Ramos (cell line): ENCODE results near the gene RPF1.

Source experiments
- in situ Hi-C: fragments of 300-500 bp; cut with MboI; formaldehyde crosslinking; loops from one replicate; pipeline ENCODE4 v1.14.3; 2022; ENCODE audit warnings: low sequenced_read_pairs; ENCODE audit not compliant: unreplicated experiment

RPF1 gene

GRCh38 chr1:84478876-84479868 is at the start of gene RPF1:
Gene RPF1 (plus strand): TSS chr1:84479266. CDS start chr1:84479282, 16 bp downstream.
- in situ Hi-C loops, result no loop called here

- in situ Hi-C loops, result loop anchor here (5.0 to 10.0 kb wide), 3 partner anchors 283 to 526 kb away; no protein-coding TSS in a partner anchor
These were observed 48.5 kb upstream of the RPF1 start for GRCh38 chr1:84430546-84430945.

GRCh38 chr1:84433258-84434080 is 45.6 kb upstream of the RPF1 start:
- in situ Hi-C loops, result loop anchor here (5.0 to 10.0 kb wide), 3 partner anchors 286 to 529 kb away; no protein-coding TSS in a partner anchor

- in situ Hi-C loops, result loop anchor here (5.0 to 10.0 kb wide), 3 partner anchors 287 to 529 kb away; no protein-coding TSS in a partner anchor
These were observed 44.8 kb upstream of the RPF1 start for GRCh38 chr1:84434081-84434769.

- in situ Hi-C loops, result loop anchor here (5.0 to 10.0 kb wide), 3 partner anchors 288 to 530 kb away; no protein-coding TSS in a partner anchor
These were observed 44.1 kb upstream of the RPF1 start for GRCh38 chr1:84434801-84435549.

- in situ Hi-C loops, result loop anchor here (10.0 kb wide), 2 partner anchors 318 to 532 kb away; no protein-coding TSS in a partner anchor
These were observed 42.0 kb upstream of the RPF1 start for GRCh38 chr1:84436876-84437655.

- in situ Hi-C loops, result loop anchor here (10.0 kb wide), 1 partner anchor 183 kb away; no protein-coding TSS in a partner anchor
These were observed 36.8 kb upstream of the RPF1 start for GRCh38 chr1:84442256-84442655.

GRCh38 chr1:84442747-84443646 is 36.1 kb upstream of the RPF1 start:
- in situ Hi-C loops, result loop anchor here (10.0 kb wide), 1 partner anchor 182 kb away; no protein-coding TSS in a partner anchor

GRCh38 chr1:84448704-84449103 is 30.4 kb upstream of the RPF1 start:
- in situ Hi-C loops, result loop anchor here (10.0 kb wide), 1 partner anchor 176 kb away; no protein-coding TSS in a partner anchor

GRCh38 chr1:84450910-84451309 is 28.2 kb upstream of the RPF1 start:
- in situ Hi-C loops, result no loop called here

- in situ Hi-C loops, result no loop called here
These were observed 26.6 kb upstream of the RPF1 start for GRCh38 chr1:84452436-84452835.

GRCh38 chr1:84462118-84462517 is 16.9 kb upstream of the RPF1 start:
- in situ Hi-C loops, result no loop called here

- in situ Hi-C loops, result no loop called here
These were observed 11.8 kb upstream of the RPF1 start for GRCh38 chr1:84467298-84467697.

GRCh38 chr1:84476225-84476624 is 2.8 kb upstream of the RPF1 start:
- in situ Hi-C loops, result no loop called here

- in situ Hi-C loops, result no loop called here
These were observed 932 bp downstream of the RPF1 start for GRCh38 chr1:84479998-84480397.

GRCh38 chr1:84480650-84481049 is 1.6 kb downstream of the RPF1 start:
- in situ Hi-C loops, result no loop called here

- in situ Hi-C loops, result no loop called here
These were observed 2.3 kb downstream of the RPF1 start for GRCh38 chr1:84481317-84481716.
